LNCaP clone FGC (cell line): ENCODE results near the gene ABCB11.

Source experiments
- DNase-seq: peaks from one replicate; pipeline ENCODE4 v3.0.0-alpha.2; 2011; ENCODE audit warnings: low read depth
- H3K4me3 ChIP-seq: 2 replicates; pipeline ENCODE4 v1.5.1; 2011; ENCODE audit warnings: mild to moderate bottlenecking, low read depth, low read length, control low read depth
- TF ChIP-seq, protein P1 (sequence below): IDR thresholded peaks from 2 replicates; pipeline ENCODE4 v1.5.1; 2012; ENCODE audit warnings: mild to moderate bottlenecking; ENCODE audit not compliant: control insufficient read depth, insufficient read depth; ENCODE audit errors: extremely low read depth

The ABCB11 gene

DNA sequence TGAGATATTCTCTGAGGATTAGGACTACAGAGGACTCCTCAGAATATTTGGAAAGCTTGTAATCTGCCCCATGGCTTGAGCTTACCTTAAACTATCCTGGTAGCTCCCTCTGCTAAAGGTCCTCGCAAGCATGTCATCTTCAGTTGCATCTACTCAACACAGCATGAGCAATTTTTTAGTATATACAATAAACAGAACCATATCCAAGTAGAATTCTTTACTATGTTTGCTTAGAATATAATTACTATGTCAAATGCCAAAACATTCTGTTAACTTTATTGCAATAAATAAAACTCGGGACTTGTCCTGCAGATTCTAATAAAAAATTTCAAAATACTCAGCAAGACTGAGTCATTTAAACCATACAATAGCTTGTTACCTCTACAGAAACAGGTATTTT, 62.8 kb downstream of the ABCB11 start:
- H3K4me3 ChIP-seq = no peak overlapping the region
- TF ChIP-seq, protein P1, sequence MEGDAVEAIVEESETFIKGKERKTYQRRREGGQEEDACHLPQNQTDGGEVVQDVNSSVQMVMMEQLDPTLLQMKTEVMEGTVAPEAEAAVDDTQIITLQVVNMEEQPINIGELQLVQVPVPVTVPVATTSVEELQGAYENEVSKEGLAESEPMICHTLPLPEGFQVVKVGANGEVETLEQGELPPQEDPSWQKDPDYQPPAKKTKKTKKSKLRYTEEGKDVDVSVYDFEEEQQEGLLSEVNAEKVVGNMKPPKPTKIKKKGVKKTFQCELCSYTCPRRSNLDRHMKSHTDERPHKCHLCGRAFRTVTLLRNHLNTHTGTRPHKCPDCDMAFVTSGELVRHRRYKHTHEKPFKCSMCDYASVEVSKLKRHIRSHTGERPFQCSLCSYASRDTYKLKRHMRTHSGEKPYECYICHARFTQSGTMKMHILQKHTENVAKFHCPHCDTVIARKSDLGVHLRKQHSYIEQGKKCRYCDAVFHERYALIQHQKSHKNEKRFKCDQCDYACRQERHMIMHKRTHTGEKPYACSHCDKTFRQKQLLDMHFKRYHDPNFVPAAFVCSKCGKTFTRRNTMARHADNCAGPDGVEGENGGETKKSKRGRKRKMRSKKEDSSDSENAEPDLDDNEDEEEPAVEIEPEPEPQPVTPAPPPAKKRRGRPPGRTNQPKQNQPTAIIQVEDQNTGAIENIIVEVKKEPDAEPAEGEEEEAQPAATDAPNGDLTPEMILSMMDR = no peak
- peak; percentile 53 for DNase-seq

DNA sequence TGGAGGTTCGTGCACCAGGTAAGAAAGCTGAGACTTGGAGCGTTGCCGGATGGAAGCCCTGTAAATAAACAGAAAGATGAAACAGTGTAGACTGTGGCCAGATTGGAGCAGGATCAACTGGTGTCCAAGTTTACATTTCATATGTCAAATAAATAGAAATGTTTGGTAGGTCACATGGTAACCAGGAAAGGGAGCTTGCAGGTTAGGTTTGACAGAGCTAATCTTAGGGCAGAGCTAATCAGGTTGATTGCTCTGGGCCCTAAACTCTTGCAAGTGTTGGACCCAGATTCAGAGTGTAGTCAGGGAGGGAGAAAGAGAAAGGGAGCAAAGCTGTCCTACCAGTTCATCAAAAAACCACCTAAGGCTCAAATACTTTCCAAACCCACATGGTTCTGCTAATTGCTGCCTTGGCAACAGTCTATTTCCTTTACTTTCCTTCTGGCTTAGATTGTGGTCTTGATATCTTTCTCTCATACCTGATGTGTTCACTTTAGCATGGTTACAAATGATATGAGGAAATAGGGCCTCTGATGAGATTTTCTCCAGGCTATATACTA, 66.8 kb downstream of the ABCB11 start:
- H3K4me3 ChIP-seq = no peak overlapping the region
- DNase-seq = peak; percentile 87
- TF ChIP-seq, protein P1 = no peak

DNA sequence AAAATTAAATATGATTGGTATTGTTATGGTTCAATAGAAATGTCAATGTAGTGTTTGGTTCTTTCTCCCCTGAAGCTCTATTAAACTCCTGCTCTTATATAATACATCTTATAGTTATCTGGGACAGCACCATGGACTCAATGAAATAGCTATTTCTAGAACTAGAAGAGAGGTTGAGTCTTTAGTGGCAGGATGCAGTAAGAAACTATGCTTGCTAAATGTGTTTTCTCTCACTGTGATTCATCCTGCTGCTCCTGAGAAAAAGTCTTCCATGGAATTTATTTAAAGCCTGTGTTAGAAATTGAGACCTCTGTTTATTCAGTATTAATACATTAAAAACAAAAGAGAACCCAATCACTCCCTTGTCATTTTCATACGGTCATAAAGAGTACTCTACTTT, 68.5 kb downstream of the ABCB11 start:
- H3K4me3 ChIP-seq = no peak overlapping the region
- TF ChIP-seq, protein P1 = no peak
- no peak for DNase-seq

DNA sequence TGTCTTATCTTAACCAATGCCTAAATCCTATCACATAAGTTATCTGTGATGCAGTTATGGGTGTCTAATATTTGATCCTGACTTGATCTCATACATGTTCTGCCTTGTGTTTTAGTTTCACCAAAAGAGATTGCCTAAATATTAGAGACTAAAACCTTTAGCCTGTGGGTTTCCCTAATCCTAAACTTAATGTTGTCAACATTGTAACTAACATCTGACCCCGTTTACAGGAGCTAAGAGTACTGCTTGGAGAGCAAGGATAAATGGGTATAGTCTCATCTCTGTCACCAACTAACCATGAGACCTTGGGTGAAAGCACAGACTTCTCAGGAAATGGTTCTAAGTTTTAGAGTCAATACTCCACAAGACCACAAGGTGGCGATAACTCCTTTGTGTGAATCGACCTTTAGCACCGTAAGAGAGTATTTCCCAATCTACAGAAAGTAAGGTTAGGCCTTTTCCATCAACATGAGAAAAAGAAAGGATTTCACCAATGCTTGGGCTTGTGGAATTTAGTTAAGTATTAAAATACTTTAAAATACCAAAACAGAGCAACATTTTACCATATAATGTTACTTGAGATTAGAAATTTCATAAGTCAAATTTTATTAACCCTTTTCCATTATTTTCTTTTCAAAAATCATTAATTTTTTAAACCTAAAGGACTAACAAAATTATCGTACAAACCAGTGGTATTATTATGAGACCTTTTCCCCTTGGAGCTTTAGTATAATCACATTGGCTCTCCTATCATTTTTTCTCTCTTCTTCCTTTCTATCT, 69.5 kb downstream of the ABCB11 start:
- DNase-seq = peak; percentile 44
- TF ChIP-seq, protein P1 = peak; percentile 82

DNA sequence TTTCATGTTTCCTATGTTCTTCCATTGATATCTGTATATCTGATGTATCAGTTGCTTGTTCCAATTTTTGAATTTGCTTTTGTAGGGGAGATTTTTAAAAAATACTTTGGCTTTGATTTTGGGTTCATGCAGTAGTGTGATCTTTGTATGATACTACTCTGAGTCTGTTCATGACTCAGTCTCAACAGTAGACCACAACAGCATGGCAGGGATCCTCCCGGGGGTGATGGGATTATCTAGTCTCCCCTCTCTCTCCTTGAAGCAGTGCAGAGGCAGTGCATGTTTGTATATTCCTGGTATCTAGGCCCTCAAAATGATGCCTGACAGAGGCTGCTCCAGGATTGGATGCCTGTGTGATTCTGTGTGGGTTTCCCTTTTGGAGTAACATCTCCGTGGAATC, 74.7 kb downstream of the ABCB11 start:
- DNase-seq = no peak
- TF ChIP-seq, protein P1 = no peak
- no peak overlapping the region for H3K4me3 ChIP-seq

More for the DNA sequence above, 69.5 kb downstream of the ABCB11 start:
- no peak overlapping the region for H3K4me3 ChIP-seq

DNA sequence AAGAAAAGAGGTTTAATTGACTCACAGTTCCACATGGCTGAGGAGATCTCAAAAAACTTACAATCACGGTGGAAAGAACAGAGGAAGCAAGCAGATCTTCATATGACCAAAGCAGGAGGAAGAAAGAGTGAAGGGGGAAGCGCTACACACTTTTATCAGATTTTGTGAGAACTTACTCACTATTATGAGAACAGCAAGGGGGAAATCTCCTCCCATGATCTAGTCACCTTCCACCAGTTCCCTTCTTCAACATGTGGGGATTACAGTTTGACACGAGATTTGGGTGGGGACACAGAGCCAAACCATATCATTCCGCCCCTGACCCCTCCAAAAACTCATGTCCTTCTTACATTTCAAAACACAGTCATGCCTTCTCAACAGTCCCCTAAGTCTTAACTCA, 75.8 kb downstream of the ABCB11 start:
- DNase-seq = no peak
- TF ChIP-seq, protein P1 = no peak
- no peak overlapping the region for H3K4me3 ChIP-seq

DNA sequence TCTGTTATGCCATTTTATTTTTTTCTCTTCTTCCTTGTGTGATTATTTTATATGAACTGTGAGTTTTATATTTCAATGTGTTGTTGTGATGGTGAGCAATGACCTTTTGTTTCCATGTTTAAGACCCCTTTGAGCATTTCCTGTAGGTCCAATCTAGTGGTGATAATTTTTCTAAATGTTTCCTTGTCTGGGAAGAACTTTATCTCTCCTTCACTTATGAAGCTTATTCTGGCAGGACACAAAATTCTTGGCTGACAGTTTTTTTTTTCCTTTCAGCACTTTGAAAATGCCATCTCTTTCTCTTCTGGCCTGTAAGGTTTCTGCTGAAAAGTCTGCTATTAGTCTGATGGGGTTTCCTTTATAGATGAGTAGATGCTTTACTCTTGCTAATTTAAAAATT, 76.9 kb downstream of the ABCB11 start:
- H3K4me3 ChIP-seq = no peak overlapping the region
- TF ChIP-seq, protein P1 = no peak
- no peak for DNase-seq
